ENCODE measurements around the gene EIF4A3. TPM values are rescaled to one million over a fixed set of nuclear protein-coding genes. Genes with fewer than 3 reads are reported as not detected.
"Not testable (repeated sequence)": the region's sequence is repeated elsewhere in the genome, so short reads cannot be mapped to it uniquely, and the experiment has no call there.

Gene EIF4A3
- total RNA-seq, 1 donor from 2014 or later = 89.9 TPM

DNA sequence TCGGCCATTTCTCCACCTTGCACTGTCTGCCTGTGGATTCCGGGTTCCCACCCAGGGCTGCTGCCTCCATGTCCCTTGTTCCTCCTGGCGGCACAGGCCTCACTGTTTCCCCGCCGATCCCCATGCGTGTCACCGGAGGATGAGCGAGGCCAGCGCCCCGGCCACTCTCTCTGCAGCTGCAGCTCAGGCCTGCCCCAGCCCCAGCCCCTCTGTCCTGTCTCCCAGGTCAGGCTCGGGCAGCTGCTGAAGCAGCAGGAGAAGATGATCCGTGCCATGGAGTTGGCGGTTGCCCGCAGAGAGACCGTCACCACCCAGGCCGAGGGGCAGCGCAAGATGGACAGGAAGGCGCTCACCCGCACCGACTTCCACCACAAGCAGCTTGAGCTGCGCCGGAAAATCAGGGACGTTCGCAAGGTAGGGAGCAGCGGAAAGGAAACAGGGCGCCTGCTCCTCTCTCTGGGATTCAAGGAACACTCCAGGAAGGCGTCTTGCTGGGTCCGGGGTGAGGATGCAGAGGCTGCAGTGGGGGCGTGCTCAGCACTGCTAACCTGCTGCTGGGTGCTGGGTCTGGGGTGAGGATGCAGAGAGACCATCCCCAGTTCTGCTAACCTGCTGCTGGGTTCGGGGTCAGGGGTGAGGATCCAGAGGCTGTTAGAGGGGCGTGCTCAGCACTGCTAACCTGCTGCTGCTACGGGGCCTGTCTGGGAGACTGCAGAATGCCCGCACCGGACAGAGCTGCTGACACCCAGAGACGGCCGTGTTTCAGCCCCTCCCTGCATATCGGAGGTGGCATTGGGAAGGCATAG, 51.7 kb downstream of the EIF4A3 start:
- DNase-seq (ENCODE audit: low read depth) (no peak), FAIRE-seq (no peak)
- H3K27ac Mint-ChIP-seq (ENCODE audit: unreplicated experiment) = no peak overlapping the region
- no peaks in the 10 kb centered on the region for H3K4me1 Mint-ChIP-seq (ENCODE audit: low read depth, unreplicated experiment)
- H3K27me3 Mint-ChIP-seq (ENCODE audit: low read depth, unreplicated experiment) = peaks cover 18% of the 10 kb centered on the region
- no peaks in the 10 kb centered on the region for H3K9me3 ChIP-seq (ENCODE audit: insufficient read depth, low read depth, low read length)
- H3K36me3 Mint-ChIP-seq (ENCODE audit: low read depth, unreplicated experiment) = no peaks in the 10 kb centered on the region
- H2AFZ ChIP-seq (ENCODE audit: low read depth, low read length) = no peak overlapping the region
- H3K4me3 Mint-ChIP-seq (ENCODE audit: unreplicated experiment) = no peak overlapping the region
- H3K9ac ChIP-seq (ENCODE audit: low read length) = no peak overlapping the region
- H3K4me1 ChIP-seq (ENCODE audit: insufficient read depth, low read length) = no peaks in the 10 kb centered on the region
- H3K27ac ChIP-seq (ENCODE audit: low read depth, low read length) = no peak overlapping the region
- H3K9me3 Mint-ChIP-seq (ENCODE audit: unreplicated experiment) = no peaks in the 10 kb centered on the region
- TF ChIP-seq EZH2 (IDR thresholded peaks at IDR 0.05; ENCODE audit: insufficient read depth, low read length) (no peak), CTCF (IDR thresholded peaks at IDR 0.05; ENCODE audit: insufficient read depth, low read depth, low read length) (no peak)
- H3K36me3 ChIP-seq (ENCODE audit: insufficient read depth, low read length) = no peaks in the 10 kb centered on the region
- no peak overlapping the region for H3K4me2 ChIP-seq (ENCODE audit: low read length)
- no peak overlapping the region for H3K4me3 ChIP-seq (ENCODE audit: insufficient read depth, low read depth, low read length)
- no peaks in the 10 kb centered on the region for H4K20me1 ChIP-seq (ENCODE audit: insufficient read depth, low read length)
- no peaks in the 10 kb centered on the region for H3K27me3 ChIP-seq (ENCODE audit: insufficient read depth, low read length)
- no peaks in the 10 kb centered on the region for H3K79me2 ChIP-seq (ENCODE audit: insufficient read depth, low read length)

DNA sequence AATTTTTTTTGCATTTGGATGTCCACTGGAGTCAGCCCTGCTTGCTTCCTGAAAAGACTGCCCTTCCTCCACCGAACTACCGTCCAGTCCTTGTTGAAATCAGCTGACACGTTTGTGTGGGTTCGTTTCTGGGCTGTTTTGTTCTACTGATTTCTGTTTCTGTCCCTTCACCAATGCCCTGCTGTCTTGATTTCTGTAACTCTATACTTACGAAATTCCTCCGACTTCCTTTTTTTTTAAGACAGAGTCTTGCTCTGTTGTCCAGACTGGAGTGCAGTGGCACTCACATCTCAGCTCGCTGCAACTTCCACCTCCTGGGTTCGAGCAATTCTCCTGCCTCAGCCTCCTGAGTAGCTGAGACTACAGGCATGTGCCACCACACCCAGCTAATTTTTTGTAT, 54.0 kb downstream of the EIF4A3 start:
- Mint-ChIP-seq H3K9me3 (ENCODE audit: unreplicated experiment) (no peaks in the 10 kb centered on the region), H3K27me3 (ENCODE audit: low read depth, unreplicated experiment) (peaks cover 15% of the 10 kb centered on the region), H3K4me3 (ENCODE audit: unreplicated experiment) (no peak overlapping the region), H3K36me3 (ENCODE audit: low read depth, unreplicated experiment) (peaks cover 2% of the 10 kb centered on the region), H3K4me1 (ENCODE audit: low read depth, unreplicated experiment) (no peaks in the 10 kb centered on the region), H3K27ac (ENCODE audit: unreplicated experiment) (no peak overlapping the region)
- H3K4me1 ChIP-seq (ENCODE audit: insufficient read depth, low read length) = no peaks in the 10 kb centered on the region
- no peak overlapping the region for H3K4me3 ChIP-seq (ENCODE audit: insufficient read depth, low read depth, low read length)
- FAIRE-seq (no peak), DNase-seq (ENCODE audit: low read depth) (no peak)
- no peak overlapping the region for H2AFZ ChIP-seq (ENCODE audit: low read depth, low read length)
- H3K27me3 ChIP-seq (ENCODE audit: insufficient read depth, low read length) = no peaks in the 10 kb centered on the region
- no peaks in the 10 kb centered on the region for H4K20me1 ChIP-seq (ENCODE audit: insufficient read depth, low read length)
- no peak overlapping the region for H3K4me2 ChIP-seq (ENCODE audit: low read length)
- no peaks in the 10 kb centered on the region for H3K9me3 ChIP-seq (ENCODE audit: insufficient read depth, low read depth, low read length)
- H3K36me3 ChIP-seq (ENCODE audit: insufficient read depth, low read length) = no peaks in the 10 kb centered on the region
- TF ChIP-seq EZH2 (IDR thresholded peaks at IDR 0.05; ENCODE audit: insufficient read depth, low read length) (no peak), CTCF (IDR thresholded peaks at IDR 0.05; ENCODE audit: insufficient read depth, low read depth, low read length) (no peak)
- H3K79me2 ChIP-seq (ENCODE audit: insufficient read depth, low read length) = no peaks in the 10 kb centered on the region
- H3K9ac ChIP-seq (ENCODE audit: low read length) = no peak overlapping the region
- H3K27ac ChIP-seq (ENCODE audit: low read depth, low read length) = no peak overlapping the region

- DNase-seq (ENCODE audit: low read depth) = no peak
- no peak overlapping the region for H3K27ac ChIP-seq (ENCODE audit: low read depth, low read length)
- H3K9ac ChIP-seq (ENCODE audit: low read length) = no peak overlapping the region
- peaks cover 7% of the 10 kb centered on the region for H3K27me3 ChIP-seq (ENCODE audit: insufficient read depth, low read length)
- H3K4me3 ChIP-seq (ENCODE audit: insufficient read depth, low read depth, low read length) = no peak overlapping the region
- Mint-ChIP-seq H3K9me3 (ENCODE audit: unreplicated experiment) (no peaks in the 10 kb centered on the region), H3K4me3 (ENCODE audit: unreplicated experiment) (no peak overlapping the region), H3K27ac (ENCODE audit: unreplicated experiment) (no peak overlapping the region), H3K36me3 (ENCODE audit: low read depth, unreplicated experiment) (peaks cover 2% of the 10 kb centered on the region), H3K27me3 (ENCODE audit: low read depth, unreplicated experiment) (peaks cover 20% of the 10 kb centered on the region), H3K4me1 (ENCODE audit: low read depth, unreplicated experiment) (no peaks in the 10 kb centered on the region)
- FAIRE-seq = no peak
- no peaks in the 10 kb centered on the region for H3K9me3 ChIP-seq (ENCODE audit: insufficient read depth, low read depth, low read length)
- no peaks in the 10 kb centered on the region for H3K36me3 ChIP-seq (ENCODE audit: insufficient read depth, low read length)
- H4K20me1 ChIP-seq (ENCODE audit: insufficient read depth, low read length) = no peaks in the 10 kb centered on the region
- no peaks in the 10 kb centered on the region for H3K4me1 ChIP-seq (ENCODE audit: insufficient read depth, low read length)
- no peaks in the 10 kb centered on the region for H3K79me2 ChIP-seq (ENCODE audit: insufficient read depth, low read length)
- no peak overlapping the region for H3K4me2 ChIP-seq (ENCODE audit: low read length)
- H2AFZ ChIP-seq (ENCODE audit: low read depth, low read length) = no peak overlapping the region
- no peak for TF ChIP-seq EZH2 (IDR thresholded peaks at IDR 0.05; ENCODE audit: insufficient read depth, low read length)
- TF ChIP-seq CTCF (IDR thresholded peaks at IDR 0.05; ENCODE audit: insufficient read depth, low read depth, low read length) = no peak
These were observed 55.6 kb downstream of the EIF4A3 start for GRCh38 chr17:80091376-80091775.

DNA sequence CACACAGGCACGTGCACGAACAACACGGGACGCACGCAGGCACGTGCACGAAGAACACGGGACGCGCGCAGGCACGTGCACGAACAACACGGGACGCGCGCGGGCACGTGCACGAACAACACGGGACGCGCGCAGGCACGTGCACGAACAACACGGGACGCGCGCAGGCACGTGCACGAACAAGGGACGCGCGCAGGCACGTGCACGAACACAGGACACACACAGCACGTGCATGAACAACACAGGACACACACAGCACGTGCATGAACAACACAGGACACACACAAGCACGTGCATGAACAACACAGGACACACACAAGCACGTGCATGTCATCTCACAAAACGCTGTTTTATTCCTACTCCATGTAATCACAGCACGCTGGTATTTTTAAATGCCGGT, 56.8 kb downstream of the EIF4A3 start:
- H3K4me1 Mint-ChIP-seq (ENCODE audit: low read depth, unreplicated experiment); H3K4me3 ChIP-seq (ENCODE audit: insufficient read depth, low read depth, low read length); H3K4me3 Mint-ChIP-seq (ENCODE audit: unreplicated experiment); H3K79me2 ChIP-seq (ENCODE audit: insufficient read depth, low read length); H3K36me3 ChIP-seq (ENCODE audit: insufficient read depth, low read length); H3K27ac Mint-ChIP-seq (ENCODE audit: unreplicated experiment); H4K20me1 ChIP-seq (ENCODE audit: insufficient read depth, low read length); H3K9me3 Mint-ChIP-seq (ENCODE audit: unreplicated experiment); H3K27ac ChIP-seq (ENCODE audit: low read depth, low read length); H2AFZ ChIP-seq (ENCODE audit: low read depth, low read length); H3K9me3 ChIP-seq (ENCODE audit: insufficient read depth, low read depth, low read length); H3K27me3 ChIP-seq (ENCODE audit: insufficient read depth, low read length); H3K4me1 ChIP-seq (ENCODE audit: insufficient read depth, low read length); FAIRE-seq; H3K36me3 Mint-ChIP-seq (ENCODE audit: low read depth, unreplicated experiment); DNase-seq (ENCODE audit: low read depth); H3K9ac ChIP-seq (ENCODE audit: low read length); H3K4me2 ChIP-seq (ENCODE audit: low read length): not testable (repeated sequence)
- H3K27me3 Mint-ChIP-seq (ENCODE audit: low read depth, unreplicated experiment) = peaks cover 20% of the 10 kb centered on the region
